Measurements from ENCODE around the gene TRPV2. TPM values are rescaled to one million over a fixed set of nuclear protein-coding genes. Genes with fewer than 3 reads are reported as not detected.
A peak's percentile ranks its signal among the peaks of the same experiment; 100 is the strongest.

Gene TRPV2
- total RNA-seq, 1 experiment from 2014 or later = 2.5 TPM

- peak; percentile 34 for DNase-seq (ENCODE audit: low read depth)
These were observed 8.4 kb upstream of the TRPV2 start for GRCh38 chr17:16406742-16407674.

GRCh38 chr17:16407911-16408588 is 7.3 kb upstream of the TRPV2 start:
- DNase-seq (ENCODE audit: low read depth) = peak; percentile 61

GRCh38 chr17:16417399-16417798 is 2.0 kb downstream of the TRPV2 start:
- no peak for DNase-seq (ENCODE audit: low read depth)

GRCh38 chr17:16417896-16418684 is 2.7 kb downstream of the TRPV2 start:
- peak; percentile 78 for DNase-seq (ENCODE audit: low read depth)

- DNase-seq (ENCODE audit: low read depth) = peak; percentile 56
These were observed 3.3 kb downstream of the TRPV2 start for GRCh38 chr17:16418685-16419068.

GRCh38 chr17:16419074-16419928 is 3.9 kb downstream of the TRPV2 start:
- DNase-seq (ENCODE audit: low read depth) = peak; percentile 94

- peak; percentile 91 for DNase-seq (ENCODE audit: low read depth)
These were observed 4.5 kb downstream of the TRPV2 start for GRCh38 chr17:16419929-16420271.

- DNase-seq (ENCODE audit: low read depth) = no peak
These were observed 7.0 kb downstream of the TRPV2 start for GRCh38 chr17:16422416-16422815.

- DNase-seq (ENCODE audit: low read depth) = no peak
These were observed 8.0 kb downstream of the TRPV2 start for GRCh38 chr17:16423226-16423872.

GRCh38 chr17:16425202-16425601 is 9.8 kb downstream of the TRPV2 start:
- no peak for DNase-seq (ENCODE audit: low read depth)

GRCh38 chr17:16425698-16426659 is 10.6 kb downstream of the TRPV2 start:
- DNase-seq (ENCODE audit: low read depth) = no peak

- DNase-seq (ENCODE audit: low read depth) = no peak
These were observed 11.6 kb downstream of the TRPV2 start for GRCh38 chr17:16427020-16427419.

- no peak for DNase-seq (ENCODE audit: low read depth)
These were observed 12.9 kb downstream of the TRPV2 start for GRCh38 chr17:16428098-16428882.

GRCh38 chr17:16429083-16429482 is 13.7 kb downstream of the TRPV2 start:
- DNase-seq (ENCODE audit: low read depth) = no peak

GRCh38 chr17:16430650-16431049 is 15.3 kb downstream of the TRPV2 start:
- no peak for DNase-seq (ENCODE audit: low read depth)

- DNase-seq (ENCODE audit: low read depth) = no peak
These were observed 16.6 kb downstream of the TRPV2 start for GRCh38 chr17:16432017-16432416.

- DNase-seq (ENCODE audit: low read depth) = no peak
These were observed 18.1 kb downstream of the TRPV2 start for GRCh38 chr17:16433514-16433913.

GRCh38 chr17:16434662-16435061 is 19.3 kb downstream of the TRPV2 start:
- DNase-seq (ENCODE audit: low read depth) = no peak
